Transverse colon (tissue), 4 donors: Measurements from ENCODE around the gene MYO1B.

Experiments used
- EP300 ChIP-seq: sonication (generic); formaldehyde crosslinking; IDR thresholded peaks from one replicate; pipeline ENCODE4 v1.6.1; 2017; ENCODE audit warnings: antibody characterized with exemption, low read depth
- POLR2A ChIP-seq: fragments of 450-650 bp; IDR thresholded peaks from one replicate; pipeline ENCODE4 v1.6.1; 2016; ENCODE audit warnings: antibody characterized with exemption, mild to moderate bottlenecking, moderate library complexity
- POLR2AphosphoS5 ChIP-seq, 3 donors: sonication (generic); formaldehyde crosslinking; IDR thresholded peaks; one replicate each; pipeline ENCODE4 v1.6.1; 2016; ENCODE audit warnings: antibody characterized with exemption in 3 of 3
- TF ChIP-seq, protein P1 (sequence below), 5 experiments: fragments of 200-600 bp in 3 of 5; fragments of 450-650 bp in 2 of 5; sonication (generic) in 3 of 5; IDR thresholded peaks; 1 replicate in 2 of 5; 2 replicates in 3 of 5; pipeline ENCODE4 v1.5.1; 2016 to 2017; ENCODE audit warnings: antibody characterized with exemption in 5 of 5, inconsistent platforms in 3 of 5, mild to moderate bottlenecking in 2 of 5, moderate library complexity in 1 of 5

DNA sequence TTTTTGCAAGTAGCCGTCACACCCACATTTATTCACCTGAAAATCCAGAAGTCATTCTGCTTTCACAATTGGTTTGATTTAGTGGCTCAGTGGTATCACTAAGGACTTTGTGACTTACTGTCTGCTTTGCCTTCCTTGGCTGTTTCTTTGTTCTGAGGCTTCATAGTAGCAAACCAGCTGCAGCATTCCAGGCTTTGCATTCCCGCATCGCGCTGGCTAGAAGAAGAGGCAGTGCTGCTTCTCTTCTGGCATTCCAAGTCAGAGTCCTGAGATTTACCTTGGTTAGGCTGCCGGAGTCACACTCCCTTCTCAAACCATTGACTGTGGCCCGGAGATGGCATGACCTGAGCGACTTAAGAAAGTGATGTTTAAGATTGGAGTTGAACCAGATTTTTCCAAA, 35.1 kb downstream of the MYO1B start:
- TF ChIP-seq, protein P1, sequence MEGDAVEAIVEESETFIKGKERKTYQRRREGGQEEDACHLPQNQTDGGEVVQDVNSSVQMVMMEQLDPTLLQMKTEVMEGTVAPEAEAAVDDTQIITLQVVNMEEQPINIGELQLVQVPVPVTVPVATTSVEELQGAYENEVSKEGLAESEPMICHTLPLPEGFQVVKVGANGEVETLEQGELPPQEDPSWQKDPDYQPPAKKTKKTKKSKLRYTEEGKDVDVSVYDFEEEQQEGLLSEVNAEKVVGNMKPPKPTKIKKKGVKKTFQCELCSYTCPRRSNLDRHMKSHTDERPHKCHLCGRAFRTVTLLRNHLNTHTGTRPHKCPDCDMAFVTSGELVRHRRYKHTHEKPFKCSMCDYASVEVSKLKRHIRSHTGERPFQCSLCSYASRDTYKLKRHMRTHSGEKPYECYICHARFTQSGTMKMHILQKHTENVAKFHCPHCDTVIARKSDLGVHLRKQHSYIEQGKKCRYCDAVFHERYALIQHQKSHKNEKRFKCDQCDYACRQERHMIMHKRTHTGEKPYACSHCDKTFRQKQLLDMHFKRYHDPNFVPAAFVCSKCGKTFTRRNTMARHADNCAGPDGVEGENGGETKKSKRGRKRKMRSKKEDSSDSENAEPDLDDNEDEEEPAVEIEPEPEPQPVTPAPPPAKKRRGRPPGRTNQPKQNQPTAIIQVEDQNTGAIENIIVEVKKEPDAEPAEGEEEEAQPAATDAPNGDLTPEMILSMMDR (IDR thresholded peaks at IDR 0.05) = no peak
- TF ChIP-seq POLR2A (no peak), POLR2AphosphoS5 (IDR thresholded peaks at IDR 0.05) (no peak), EP300 (no peak)
